Keratinocyte (primary cell): Measurements from ENCODE around the gene RASL11A. TPM values are rescaled to one million over a fixed set of nuclear protein-coding genes. Genes with fewer than 3 reads are reported as not detected.

ENCODE experiments used
- DNase-seq: peaks from one replicate; pipeline ENCODE4 v3.0.0-alpha.2; 2011; ENCODE audit warnings: low read depth, missing footprints, low spot score
- FAIRE-seq: peaks from 2 replicates; lab custom pipeline; 2011; peaks lifted over from hg19 to GRCh38; lab: Jason Lieb, UNC
- H2AFZ ChIP-seq: 2 replicates; pipeline ENCODE4 v1.6.0; 2012; ENCODE audit warnings: low read length, control low read depth, inconsistent platforms; ENCODE audit not compliant: control insufficient read depth
- H3K27ac ChIP-seq: 2 replicates; pipeline ENCODE4 v1.5.1; 2011; ENCODE audit warnings: low read length; ENCODE audit not compliant: control insufficient read depth, insufficient read depth
- H3K27me3 ChIP-seq: 3 replicates; pipeline ENCODE4 v1.6.0; 2011; ENCODE audit warnings: low read length; ENCODE audit not compliant: control insufficient read depth, insufficient read depth; ENCODE audit errors: extremely low read depth
- H3K36me3 ChIP-seq, 2 experiments: 2 replicates in 1 of 2; 3 replicates in 1 of 2; pipeline ENCODE4 v1.5.1; 2011; ENCODE audit warnings: low read length in 2 of 2, mild to moderate bottlenecking in 1 of 2; ENCODE audit not compliant: control insufficient read depth in 2 of 2, insufficient read depth in 2 of 2; ENCODE audit errors: extremely low read depth in 1 of 2
- H3K4me1 ChIP-seq: 3 replicates; pipeline ENCODE4 v1.5.1; 2011; ENCODE audit warnings: low read length; ENCODE audit not compliant: control insufficient read depth, insufficient read depth; ENCODE audit errors: extremely low read depth
- H3K4me2 ChIP-seq: 3 replicates; pipeline ENCODE4 v1.6.0; 2011; ENCODE audit warnings: low read depth, low read length; ENCODE audit not compliant: control insufficient read depth, insufficient read depth; ENCODE audit errors: extremely low read depth
- H3K4me3 ChIP-seq, 3 experiments: fragments of 200-600 bp in 1 of 3; sonication (generic) in 1 of 3; 2 replicates in 2 of 3; 3 replicates in 1 of 3; pipeline ENCODE4 v1.5.1; 2011 to 2016; ENCODE audit warnings: low read length in 3 of 3, mild to moderate bottlenecking in 3 of 3, control low read depth in 2 of 3, inconsistent platforms in 1 of 3, low read depth in 1 of 3, mixed read lengths in 1 of 3, mixed run types in 1 of 3, moderate library complexity in 1 of 3; ENCODE audit not compliant: control insufficient read depth in 2 of 3, insufficient read depth in 2 of 3; ENCODE audit errors: extremely low read depth in 1 of 3
- H3K79me2 ChIP-seq: 2 replicates; pipeline ENCODE4 v1.6.0; 2012; ENCODE audit warnings: low read length; ENCODE audit not compliant: control insufficient read depth, insufficient read depth
- H3K9ac ChIP-seq: 3 replicates; pipeline ENCODE4 v1.6.0; 2011; ENCODE audit warnings: low read length; ENCODE audit not compliant: control insufficient read depth, insufficient read depth; ENCODE audit errors: extremely low read depth
- H3K9me1 ChIP-seq: 3 replicates; pipeline ENCODE4 v1.6.0; 2011; ENCODE audit warnings: low read length; ENCODE audit not compliant: control insufficient read depth, insufficient read depth; ENCODE audit errors: extremely low read depth
- H3K9me3 ChIP-seq: 2 replicates; pipeline ENCODE4 v1.5.1; 2012; ENCODE audit warnings: low read depth, low read length; ENCODE audit not compliant: control insufficient read depth
- H4K20me1 ChIP-seq: 3 replicates; pipeline ENCODE4 v1.6.0; 2011; ENCODE audit warnings: low read length; ENCODE audit not compliant: control insufficient read depth, insufficient read depth; ENCODE audit errors: extremely low read depth
- EZH2 ChIP-seq: IDR thresholded peaks from one replicate; pipeline ENCODE4 v1.6.1; 2012; ENCODE audit warnings: inconsistent platforms, mild to moderate bottlenecking, low read length, moderate library complexity
- dilution Hi-C: fragments of 300-500 bp; cut with MboI; formaldehyde crosslinking; loops from one replicate; pipeline ENCODE4 v1.7.0; 2020; ENCODE audit warnings: low sequenced_read_pairs; ENCODE audit not compliant: extremely low pct_ligation_motif_present
- polyA plus RNA-seq, 5 experiments: library from polyadenylated mRNA; depleted of rRNA in 3 of 5; stranded (reverse) in 3 of 5; stranded (forward) in 1 of 5; unstranded in 1 of 5; fragments of >200 nt; gene quantifications; 1 replicate in 1 of 5; 2 replicates in 3 of 5; 3 replicates in 1 of 5; pipeline versions ENCODE4 v1.2.1 to v1.2.3, GENCODE V29; 2011 to 2012; ENCODE audit warnings: missing spikeins in 2 of 5, low read depth in 1 of 5, low replicate concordance in 1 of 5
- TF ChIP-seq, protein P1 (sequence below), 3 experiments: IDR thresholded peaks in 1 of 3; conservative IDR thresholded peaks in 1 of 3; optimal IDR thresholded peaks in 1 of 3; 2 replicates in 2 of 3; 3 replicates in 1 of 3; pipeline versions ENCODE3 to v1.5.1; 2011; ENCODE audit warnings: low read length in 3 of 3, mild to moderate bottlenecking in 3 of 3, moderate library complexity in 2 of 3, control low read depth in 1 of 3, inconsistent platforms in 1 of 3; ENCODE audit not compliant: insufficient read depth in 2 of 3; ENCODE audit errors: extremely low read depth in 1 of 3

RASL11A gene
- polyA plus RNA-seq, 1 donor (not counting 4 experiments of a cell fraction or from before 2014, with no cell fraction given) = 1.5 TPM

DNA sequence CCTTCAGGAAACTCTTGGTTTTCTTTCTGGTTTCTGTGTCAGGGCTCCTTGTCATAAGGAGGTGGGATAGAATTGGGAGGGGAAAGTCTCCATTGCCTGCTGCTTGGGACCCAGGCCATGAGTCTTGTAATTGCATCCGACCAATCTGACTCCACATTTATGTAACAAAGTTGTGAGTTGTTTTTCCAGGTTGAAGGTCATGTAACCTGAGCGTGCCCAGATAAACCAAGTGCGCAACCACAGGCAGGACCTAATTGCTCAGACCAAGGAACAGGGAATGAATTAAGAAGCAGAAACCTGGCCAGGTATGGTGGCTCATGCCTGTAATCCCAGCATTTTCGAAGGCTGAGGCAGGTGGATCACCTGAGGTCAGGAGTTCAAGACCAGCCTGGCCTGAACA, 17.8 kb downstream of the RASL11A start:
- DNase-seq (no peak), FAIRE-seq (no peak)
- H3K27me3 ChIP-seq = no peaks in the 10 kb centered on the region
- no peaks in the 10 kb centered on the region for H3K9me1 ChIP-seq
- H3K4me2 ChIP-seq = no peak overlapping the region
- dilution Hi-C loops = no loop called here
- no peak overlapping the region for H3K4me3 ChIP-seq
- no peak overlapping the region for H3K9ac ChIP-seq
- H3K27ac ChIP-seq = no peak overlapping the region
- no peaks in the 10 kb centered on the region for H4K20me1 ChIP-seq
- no peaks in the 10 kb centered on the region for H3K9me3 ChIP-seq
- H3K36me3 ChIP-seq = no peaks in the 10 kb centered on the region
- TF ChIP-seq EZH2 = no peak
- TF ChIP-seq, protein P1, sequence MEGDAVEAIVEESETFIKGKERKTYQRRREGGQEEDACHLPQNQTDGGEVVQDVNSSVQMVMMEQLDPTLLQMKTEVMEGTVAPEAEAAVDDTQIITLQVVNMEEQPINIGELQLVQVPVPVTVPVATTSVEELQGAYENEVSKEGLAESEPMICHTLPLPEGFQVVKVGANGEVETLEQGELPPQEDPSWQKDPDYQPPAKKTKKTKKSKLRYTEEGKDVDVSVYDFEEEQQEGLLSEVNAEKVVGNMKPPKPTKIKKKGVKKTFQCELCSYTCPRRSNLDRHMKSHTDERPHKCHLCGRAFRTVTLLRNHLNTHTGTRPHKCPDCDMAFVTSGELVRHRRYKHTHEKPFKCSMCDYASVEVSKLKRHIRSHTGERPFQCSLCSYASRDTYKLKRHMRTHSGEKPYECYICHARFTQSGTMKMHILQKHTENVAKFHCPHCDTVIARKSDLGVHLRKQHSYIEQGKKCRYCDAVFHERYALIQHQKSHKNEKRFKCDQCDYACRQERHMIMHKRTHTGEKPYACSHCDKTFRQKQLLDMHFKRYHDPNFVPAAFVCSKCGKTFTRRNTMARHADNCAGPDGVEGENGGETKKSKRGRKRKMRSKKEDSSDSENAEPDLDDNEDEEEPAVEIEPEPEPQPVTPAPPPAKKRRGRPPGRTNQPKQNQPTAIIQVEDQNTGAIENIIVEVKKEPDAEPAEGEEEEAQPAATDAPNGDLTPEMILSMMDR (optimal IDR thresholded peaks at IDR 0.05 in 1 of 3, IDR thresholded peaks at IDR 0.05 in 1 of 3, conservative IDR thresholded peaks at IDR 0.05 in 1 of 3; ENCODE audit: extremely low read depth in 1 of 3, insufficient read depth in 2 of 3, low read length in 3 of 3) = no peak
- H2AFZ ChIP-seq = no peak overlapping the region
- no peaks in the 10 kb centered on the region for H3K79me2 ChIP-seq
- no peaks in the 10 kb centered on the region for H3K4me1 ChIP-seq

DNA sequence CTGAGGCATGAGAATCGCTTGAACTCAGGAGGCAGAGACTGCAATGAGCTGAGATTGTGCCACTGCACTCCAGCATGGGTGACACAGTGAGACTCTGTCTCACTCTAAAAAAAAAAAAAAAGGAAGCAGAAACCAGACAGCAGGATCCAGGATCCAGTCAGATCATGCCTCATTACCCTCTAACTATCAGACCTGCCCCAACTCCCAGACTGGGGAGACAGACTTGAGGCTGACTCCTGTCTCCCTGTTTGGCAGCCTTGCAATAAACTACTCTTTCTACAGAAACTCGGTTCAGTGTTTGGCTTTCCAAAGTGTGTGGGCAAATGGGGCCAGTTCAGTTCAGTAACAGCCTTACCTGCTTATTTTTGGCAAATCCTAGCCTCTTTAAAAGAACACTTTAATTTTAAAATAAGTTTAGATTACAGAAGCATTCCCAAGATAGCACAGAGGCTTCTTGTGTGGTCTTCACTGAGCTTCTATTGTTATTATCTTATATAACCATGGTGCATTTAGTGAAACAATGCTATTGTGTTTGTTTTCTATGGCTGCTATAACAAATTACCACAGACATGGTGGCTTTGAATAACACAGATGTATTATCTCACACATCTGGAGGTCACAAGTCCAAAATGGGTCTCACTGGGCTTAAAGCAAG, 18.5 kb downstream of the RASL11A start:
- FAIRE-seq (no peak), DNase-seq (no peak)
- Histone ChIP-seq H3K9me1 (no peaks in the 10 kb centered on the region), H4K20me1 (no peaks in the 10 kb centered on the region), H3K36me3 (no peaks in the 10 kb centered on the region), H3K4me3 (no peak overlapping the region), H3K27me3 (no peaks in the 10 kb centered on the region), H3K4me1 (no peaks in the 10 kb centered on the region), H3K27ac (no peak overlapping the region), H3K9ac (no peak overlapping the region), H3K9me3 (no peaks in the 10 kb centered on the region), H2AFZ (no peak overlapping the region), H3K4me2 (no peak overlapping the region), H3K79me2 (no peaks in the 10 kb centered on the region)
- dilution Hi-C loops = no loop called here
- TF ChIP-seq EZH2 = no peak
- TF ChIP-seq, protein P1 (optimal IDR thresholded peaks at IDR 0.05 in 1 of 3, IDR thresholded peaks at IDR 0.05 in 1 of 3, conservative IDR thresholded peaks at IDR 0.05 in 1 of 3; ENCODE audit: extremely low read depth in 1 of 3, insufficient read depth in 2 of 3, low read length in 3 of 3) = no peak
